HEK293T (cell line): Measurements from ENCODE around the gene GGCT.

Experiments
- L3MBTL2 ChIP-seq: fragments of 450-650 bp; conservative IDR thresholded peaks from 2 replicates; pipeline ENCODE4 v1.6.1; 2016; ENCODE audit warnings: mild to moderate bottlenecking
- SUZ12 ChIP-seq: fragments of 450-650 bp; IDR thresholded peaks from 2 replicates; pipeline ENCODE4 v1.6.1; 2016; ENCODE audit warnings: mild to moderate bottlenecking

DNA sequence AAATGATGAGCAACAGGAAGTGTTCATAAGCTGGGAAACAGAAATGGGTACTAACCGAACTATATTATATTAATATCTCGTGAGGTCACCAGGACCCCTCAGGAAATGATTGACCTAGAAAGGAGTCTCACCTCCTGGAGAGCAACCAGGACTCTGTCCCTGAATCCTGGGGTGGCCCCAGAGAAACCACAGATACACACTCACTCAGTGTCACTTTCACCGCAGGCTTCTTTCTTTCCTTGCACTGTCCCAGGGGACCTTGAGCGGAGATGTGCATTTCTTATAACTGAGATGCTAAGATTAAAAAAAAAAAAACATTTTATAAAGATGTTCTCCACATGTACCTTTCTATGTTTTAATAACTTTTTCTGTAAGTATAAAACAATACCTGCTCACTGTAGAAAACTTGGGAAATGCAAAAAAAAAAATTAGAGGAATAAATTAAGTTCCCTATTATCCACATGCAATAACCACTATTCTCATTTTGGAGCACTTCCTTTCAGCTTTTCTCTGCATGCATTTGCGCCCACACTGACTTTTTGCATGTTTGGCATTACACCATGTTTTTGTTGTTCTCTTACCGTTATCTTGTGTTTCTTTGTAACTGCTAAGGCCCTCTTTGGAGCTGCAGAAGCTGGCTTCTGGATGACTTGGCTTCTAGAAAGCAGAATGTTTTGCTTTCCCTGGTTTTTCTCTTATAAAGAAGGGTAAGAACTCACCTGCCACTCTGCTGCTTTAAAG is 41.1 kb downstream of the GGCT start:
- TF ChIP-seq SUZ12 = no peak
- no peak for TF ChIP-seq L3MBTL2
